HepG2 (cell line): ENCODE measurements around the gene ADPGK. TPM values are rescaled to one million over a fixed set of nuclear protein-coding genes. Genes with fewer than 3 reads are reported as not detected.
A peak's percentile ranks its signal among the peaks of the same experiment; 100 is the strongest.

Experiments used
- CBFB ChIP-seq: sonication (generic); formaldehyde crosslinking; IDR thresholded peaks from 2 replicates; pipeline ENCODE4 v1.4.0; 2020; ENCODE audit warnings: missing genetic modification reagents
- CBX2 ChIP-seq, 2 experiments: fragments of 200-600 bp in 1 of 2; sonication (generic); formaldehyde crosslinking in 1 of 2; IDR thresholded peaks; 2 replicates each; pipeline versions ENCODE4 v1.7.0 to v1.8.1; 2018 to 2022; ENCODE audit warnings: low read depth in 2 of 2, low read length in 1 of 2, mild to moderate bottlenecking in 1 of 2, missing genetic modification reagents in 1 of 2
- CEBPG ChIP-seq: IDR thresholded peaks from 2 replicates; pipeline ENCODE4 v1.6.1; 2016
- GPBP1L1 ChIP-seq: sonication (generic); formaldehyde crosslinking; IDR thresholded peaks from 2 replicates; pipeline ENCODE4 v1.5.0; 2020; ENCODE audit warnings: mild to moderate bottlenecking, missing genetic modification reagents
- SAFB2 ChIP-seq: sonication (generic); formaldehyde crosslinking; IDR thresholded peaks from 2 replicates; pipeline ENCODE4 v1.5.1; 2020; ENCODE audit warnings: missing genetic modification reagents, low read depth, mild to moderate bottlenecking, borderline replicate concordance
- SALL1 ChIP-seq: sonication (generic); formaldehyde crosslinking; IDR thresholded peaks from 2 replicates; pipeline ENCODE4 v1.8.0; 2022; ENCODE audit warnings: mild to moderate bottlenecking, missing genetic modification reagents
- SOX6 ChIP-seq, 2 experiments: fragments of 450-650 bp in 1 of 2; sonication (generic) in 1 of 2; formaldehyde crosslinking in 1 of 2; IDR thresholded peaks; 2 replicates each; pipeline versions ENCODE4 v1.4.0 to v1.6.1; 2017 to 2020; ENCODE audit warnings: antibody characterized with exemption in 1 of 2, mild to moderate bottlenecking in 1 of 2, missing genetic modification reagents in 1 of 2
- SP2 ChIP-seq: sonication (generic); formaldehyde crosslinking; IDR thresholded peaks from 2 replicates; pipeline ENCODE4 v1.5.1; 2020; ENCODE audit warnings: mild to moderate bottlenecking, missing genetic modification reagents
- SP4 ChIP-seq: sonication (generic); formaldehyde crosslinking; IDR thresholded peaks from 2 replicates; pipeline ENCODE4 v1.8.1; 2023; ENCODE audit warnings: mild to moderate bottlenecking, missing genetic modification reagents
- THYN1 ChIP-seq: sonication (generic); formaldehyde crosslinking; IDR thresholded peaks from 2 replicates; pipeline ENCODE4 v1.8.1; 2023; ENCODE audit warnings: low read depth, mild to moderate bottlenecking, moderate library complexity, missing genetic modification reagents, borderline replicate concordance
- ZNF530 ChIP-seq: sonication (generic); formaldehyde crosslinking; IDR thresholded peaks from 2 replicates; pipeline ENCODE4 v1.5.0; 2020; ENCODE audit warnings: low read depth, mild to moderate bottlenecking, missing genetic modification reagents
- ZNF713 ChIP-seq: sonication (generic); formaldehyde crosslinking; IDR thresholded peaks from 2 replicates; pipeline ENCODE4 v1.4.0; 2020; ENCODE audit warnings: mild to moderate bottlenecking, missing genetic modification reagents
- ZNF780A ChIP-seq: sonication (generic); formaldehyde crosslinking; IDR thresholded peaks from 2 replicates; pipeline ENCODE4 v1.8.0; 2022; ENCODE audit warnings: mild to moderate bottlenecking, missing genetic modification reagents, moderate library complexity
- polyA plus RNA-seq, 8 experiments: library from polyadenylated mRNA; depleted of rRNA in 3 of 8; stranded (reverse) in 7 of 8; unstranded in 1 of 8; fragments of >200 nt; fragmentation: Illumina TruSeq in 4 of 8; extraction: Trizol in 4 of 8; gene quantifications; 2 replicates each; pipeline versions ENCODE4 v1.2.1 to v1.2.3, GENCODE V29; 2011 to 2016; ENCODE audit warnings: low read depth in 4 of 8, missing spikeins in 1 of 8, mixed read lengths in 1 of 8; ENCODE audit not compliant: insufficient read depth in 1 of 8
- total RNA-seq, 5 experiments: library from RNA; depleted of rRNA; stranded (reverse); fragments of >200 nt; fragmentation: Illumina TruSeq; extraction: Trizol; gene quantifications; 2 replicates each; pipeline ENCODE4 v1.2.3, GENCODE V29; 2016; ENCODE audit warnings: low read depth in 1 of 5
- TF ChIP-seq, protein P1 (sequence below): sonication (generic); formaldehyde crosslinking; IDR thresholded peaks from 2 replicates; pipeline ENCODE4 v1.4.0; 2020; ENCODE audit warnings: missing genetic modification reagents
- TF ChIP-seq, protein P2 (sequence below): IDR thresholded peaks from 2 replicates; pipeline ENCODE4 v1.6.1; 2016; ENCODE audit warnings: low read depth, control low read depth
- TF ChIP-seq, protein P3 (sequence below): sonication (generic); formaldehyde crosslinking; IDR thresholded peaks from 2 replicates; pipeline ENCODE4 v1.9.0; 2021; ENCODE audit warnings: missing genetic modification reagents, borderline replicate concordance
- TF ChIP-seq, protein P4 (sequence below): sonication (generic); formaldehyde crosslinking; IDR thresholded peaks from 2 replicates; pipeline ENCODE4 v1.4.0; 2020; ENCODE audit warnings: missing genetic modification reagents
- TF ChIP-seq, protein P5 (sequence below): sonication (generic); formaldehyde crosslinking; IDR thresholded peaks from 2 replicates; pipeline ENCODE4 v1.4.0; 2020; ENCODE audit warnings: missing genetic modification reagents

The ADPGK gene
- total and polyA plus RNA-seq, 2 of the 13 experiments (the other 11 are each of a cell fraction or from before 2014, with no cell fraction given) = 61.6 to 67.5 TPM

- TF ChIP-seq GPBP1L1 (no peak), SP2 (CRISPR knock-in tag) (peak; percentile 55; the same call in 1 of the 2 replicates), CBFB (CRISPR knock-in tag) (peak; percentile 89), SP4 (peak; percentile 97), ZNF780A (CRISPR knock-in tag) (no peak; the same call in 1 of the 2 replicates), CBX2 (IDR thresholded peaks at IDR 0.05; ENCODE audit: low read depth, low read length) (no peak), CBX2 (CRISPR knock-in tag; IDR thresholded peaks at IDR 0.05; ENCODE audit: low read depth) (no peak; the same call in 1 of the 2 replicates), CEBPG (peak; percentile 59), ZNF530 (CRISPR knock-in tag) (no peak), SOX6 (IDR thresholded peaks at IDR 0.05) (no peak), SOX6 (CRISPR knock-in tag; IDR thresholded peaks at IDR 0.05) (peak; percentile 77), SAFB2 (CRISPR knock-in tag) (peak; percentile 82; the same call in 1 of the 2 replicates), ZNF713 (CRISPR knock-in tag) (no peak), SALL1 (peak; percentile 76), THYN1 (CRISPR knock-in tag) (no peak)
- TF ChIP-seq, protein P1, sequence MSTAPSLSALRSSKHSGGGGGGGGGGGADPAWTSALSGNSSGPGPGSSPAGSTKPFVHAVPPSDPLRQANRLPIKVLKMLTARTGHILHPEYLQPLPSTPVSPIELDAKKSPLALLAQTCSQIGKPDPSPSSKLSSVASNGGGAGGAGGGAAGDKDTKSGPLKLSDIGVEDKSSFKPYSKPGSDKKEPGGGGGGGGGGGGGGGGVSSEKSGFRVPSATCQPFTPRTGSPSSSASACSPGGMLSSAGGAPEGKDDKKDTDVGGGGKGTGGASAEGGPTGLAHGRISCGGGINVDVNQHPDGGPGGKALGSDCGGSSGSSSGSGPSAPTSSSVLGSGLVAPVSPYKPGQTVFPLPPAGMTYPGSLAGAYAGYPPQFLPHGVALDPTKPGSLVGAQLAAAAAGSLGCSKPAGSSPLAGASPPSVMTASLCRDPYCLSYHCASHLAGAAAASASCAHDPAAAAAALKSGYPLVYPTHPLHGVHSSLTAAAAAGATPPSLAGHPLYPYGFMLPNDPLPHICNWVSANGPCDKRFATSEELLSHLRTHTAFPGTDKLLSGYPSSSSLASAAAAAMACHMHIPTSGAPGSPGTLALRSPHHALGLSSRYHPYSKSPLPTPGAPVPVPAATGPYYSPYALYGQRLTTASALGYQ (CRISPR knock-in tag) = peak; percentile 56; the same call in 1 of the 2 replicates
- TF ChIP-seq, protein P2, sequence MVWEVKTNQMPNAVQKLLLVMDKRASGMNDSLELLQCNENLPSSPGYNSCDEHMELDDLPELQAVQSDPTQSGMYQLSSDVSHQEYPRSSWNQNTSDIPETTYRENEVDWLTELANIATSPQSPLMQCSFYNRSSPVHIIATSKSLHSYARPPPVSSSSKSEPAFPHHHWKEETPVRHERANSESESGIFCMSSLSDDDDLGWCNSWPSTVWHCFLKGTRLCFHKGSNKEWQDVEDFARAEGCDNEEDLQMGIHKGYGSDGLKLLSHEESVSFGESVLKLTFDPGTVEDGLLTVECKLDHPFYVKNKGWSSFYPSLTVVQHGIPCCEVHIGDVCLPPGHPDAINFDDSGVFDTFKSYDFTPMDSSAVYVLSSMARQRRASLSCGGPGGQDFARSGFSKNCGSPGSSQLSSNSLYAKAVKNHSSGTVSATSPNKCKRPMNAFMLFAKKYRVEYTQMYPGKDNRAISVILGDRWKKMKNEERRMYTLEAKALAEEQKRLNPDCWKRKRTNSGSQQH = peak; percentile 83; the same call in 1 of the 2 replicates
- TF ChIP-seq, protein P3, sequence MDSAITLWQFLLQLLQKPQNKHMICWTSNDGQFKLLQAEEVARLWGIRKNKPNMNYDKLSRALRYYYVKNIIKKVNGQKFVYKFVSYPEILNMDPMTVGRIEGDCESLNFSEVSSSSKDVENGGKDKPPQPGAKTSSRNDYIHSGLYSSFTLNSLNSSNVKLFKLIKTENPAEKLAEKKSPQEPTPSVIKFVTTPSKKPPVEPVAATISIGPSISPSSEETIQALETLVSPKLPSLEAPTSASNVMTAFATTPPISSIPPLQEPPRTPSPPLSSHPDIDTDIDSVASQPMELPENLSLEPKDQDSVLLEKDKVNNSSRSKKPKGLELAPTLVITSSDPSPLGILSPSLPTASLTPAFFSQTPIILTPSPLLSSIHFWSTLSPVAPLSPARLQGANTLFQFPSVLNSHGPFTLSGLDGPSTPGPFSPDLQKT (CRISPR knock-in tag) = no peak
- TF ChIP-seq, protein P4, sequence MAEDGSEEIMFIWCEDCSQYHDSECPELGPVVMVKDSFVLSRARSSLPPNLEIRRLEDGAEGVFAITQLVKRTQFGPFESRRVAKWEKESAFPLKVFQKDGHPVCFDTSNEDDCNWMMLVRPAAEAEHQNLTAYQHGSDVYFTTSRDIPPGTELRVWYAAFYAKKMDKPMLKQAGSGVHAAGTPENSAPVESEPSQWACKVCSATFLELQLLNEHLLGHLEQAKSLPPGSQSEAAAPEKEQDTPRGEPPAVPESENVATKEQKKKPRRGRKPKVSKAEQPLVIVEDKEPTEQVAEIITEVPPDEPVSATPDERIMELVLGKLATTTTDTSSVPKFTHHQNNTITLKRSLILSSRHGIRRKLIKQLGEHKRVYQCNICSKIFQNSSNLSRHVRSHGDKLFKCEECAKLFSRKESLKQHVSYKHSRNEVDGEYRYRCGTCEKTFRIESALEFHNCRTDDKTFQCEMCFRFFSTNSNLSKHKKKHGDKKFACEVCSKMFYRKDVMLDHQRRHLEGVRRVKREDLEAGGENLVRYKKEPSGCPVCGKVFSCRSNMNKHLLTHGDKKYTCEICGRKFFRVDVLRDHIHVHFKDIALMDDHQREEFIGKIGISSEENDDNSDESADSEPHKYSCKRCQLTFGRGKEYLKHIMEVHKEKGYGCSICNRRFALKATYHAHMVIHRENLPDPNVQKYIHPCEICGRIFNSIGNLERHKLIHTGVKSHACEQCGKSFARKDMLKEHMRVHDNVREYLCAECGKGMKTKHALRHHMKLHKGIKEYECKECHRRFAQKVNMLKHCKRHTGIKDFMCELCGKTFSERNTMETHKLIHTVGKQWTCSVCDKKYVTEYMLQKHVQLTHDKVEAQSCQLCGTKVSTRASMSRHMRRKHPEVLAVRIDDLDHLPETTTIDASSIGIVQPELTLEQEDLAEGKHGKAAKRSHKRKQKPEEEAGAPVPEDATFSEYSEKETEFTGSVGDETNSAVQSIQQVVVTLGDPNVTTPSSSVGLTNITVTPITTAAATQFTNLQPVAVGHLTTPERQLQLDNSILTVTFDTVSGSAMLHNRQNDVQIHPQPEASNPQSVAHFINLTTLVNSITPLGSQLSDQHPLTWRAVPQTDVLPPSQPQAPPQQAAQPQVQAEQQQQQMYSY = no peak
- TF ChIP-seq, protein P5, sequence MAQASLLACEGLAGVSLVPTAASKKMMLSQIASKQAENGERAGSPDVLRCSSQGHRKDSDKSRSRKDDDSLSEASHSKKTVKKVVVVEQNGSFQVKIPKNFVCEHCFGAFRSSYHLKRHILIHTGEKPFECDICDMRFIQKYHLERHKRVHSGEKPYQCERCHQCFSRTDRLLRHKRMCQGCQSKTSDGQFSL (CRISPR knock-in tag) = peak; percentile 95
Observed at GRCh38 chr15:72783640-72784455, at the start of gene ADPGK (continued).
